OCI-LY3 (cell line): ENCODE data around the gene BRMS1.

ENCODE experiments used
- CTCF ChIP-seq: fragments of 200-600, 300-600 bp; sonication (generic); IDR thresholded peaks from 2 replicates; pipeline ENCODE4 v1.5.1; 2014; ENCODE audit warnings: antibody characterized with exemption, low read length, low read depth
- EZH2phosphoT487 ChIP-seq: fragments of 200-600 bp; shearing (Covaris generic); IDR thresholded peaks from 2 replicates; pipeline ENCODE4 v1.6.1; 2018; ENCODE audit warnings: antibody characterized with exemption, mixed run types, low read depth

DNA sequence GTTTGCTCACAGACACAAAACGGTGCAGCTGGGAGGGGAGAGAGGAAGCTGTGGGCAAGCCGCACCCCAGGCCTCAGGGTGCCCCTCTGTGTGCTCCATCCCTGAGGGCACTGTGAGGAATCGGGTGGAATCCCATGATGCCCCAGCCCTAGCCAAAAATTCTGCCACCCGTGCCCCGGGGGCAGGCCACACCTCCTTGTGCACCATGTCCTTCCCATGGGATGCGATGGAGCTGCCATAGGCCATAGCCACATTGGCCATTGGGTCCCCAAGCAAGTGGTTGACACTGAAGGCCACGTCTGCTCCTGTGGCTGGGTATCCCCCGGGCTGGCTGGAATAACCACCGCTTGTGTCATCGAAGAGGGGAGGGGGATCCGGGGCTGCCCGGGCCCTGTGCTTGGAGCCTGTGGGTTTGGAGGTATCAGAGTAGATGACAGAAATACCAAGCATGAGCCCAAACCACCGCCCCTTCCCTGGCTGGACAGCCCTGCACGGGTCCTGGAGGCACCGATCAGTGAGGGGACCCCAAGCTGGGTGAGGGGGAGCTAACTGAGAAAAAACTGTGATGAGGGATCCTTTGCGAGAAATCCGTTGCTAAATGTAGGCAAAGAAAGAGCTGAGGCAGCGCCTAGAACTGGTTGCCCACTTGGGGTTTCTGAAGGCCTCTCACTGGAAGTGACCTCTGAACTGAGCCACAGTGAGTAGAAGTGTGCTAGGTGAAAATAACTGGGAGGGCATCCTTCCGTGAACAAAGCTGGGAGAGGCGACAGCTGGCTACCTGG lies 56.8 kb downstream of the BRMS1 start:
- no peak for TF ChIP-seq CTCF
- TF ChIP-seq EZH2phosphoT487 = no peak
